Natural killer cell treated with Interleukin-12 subunit alpha and Interleukin-12 subunit beta and Interleukin-15 and Interleukin-18, amount 100 ng/mL, for 72 hours (primary cell): ENCODE data around the gene CASP8. TPM values are rescaled to one million over a fixed set of nuclear protein-coding genes. Genes with fewer than 3 reads are reported as not detected.

Experiments
- ATAC-seq, 2 donors: fragments of 150-1000 bp; cut with Tn5 transposase in 1 of 2; sonication (Bioruptor Pico), chemical (Tn5 transposase) in 1 of 2; 2 replicates each; pipeline ENCODE4 v1.10.0; 2021
- DNase-seq: peaks from one replicate; pipeline ENCODE4 v3.0.0; 2022; ENCODE audit warnings: low spot score
- H3K27ac Mint-ChIP-seq, 2 donors: 1 replicate in 1 of 2; 2 replicates in 1 of 2; pipeline ENCODE4 v1.8.0; 2022; ENCODE audit warnings: mixed read lengths in 2 of 2, mild to moderate bottlenecking in 1 of 2, moderate library complexity in 1 of 2
- H3K27me3 Mint-ChIP-seq, 2 donors: 1 replicate in 1 of 2; 2 replicates in 1 of 2; pipeline ENCODE4 v1.8.0; 2022; ENCODE audit warnings: mixed read lengths in 2 of 2
- H3K36me3 Mint-ChIP-seq: one replicate; pipeline ENCODE4 v1.8.0; 2022; ENCODE audit warnings: mixed read lengths
- H3K4me1 Mint-ChIP-seq, 2 donors: 1 replicate in 1 of 2; 2 replicates in 1 of 2; pipeline ENCODE4 v1.8.0; 2022; ENCODE audit warnings: low read depth in 2 of 2, mixed read lengths in 2 of 2, mild to moderate bottlenecking in 1 of 2
- H3K4me3 Mint-ChIP-seq: one replicate; pipeline ENCODE4 v1.8.0; 2022; ENCODE audit warnings: mixed read lengths
- H3K9me3 Mint-ChIP-seq: 2 replicates; pipeline ENCODE4 v1.8.0; 2022; ENCODE audit warnings: mixed read lengths
- total RNA-seq, 2 donors: library from RNA; stranded (reverse); gene quantifications; one replicate each; pipeline ENCODE4 v1.2.3, GENCODE V29; 2022

The CASP8 gene
- total RNA-seq, 2 donors from 2014 or later, result 76.8 to 83.7 TPM

DNA sequence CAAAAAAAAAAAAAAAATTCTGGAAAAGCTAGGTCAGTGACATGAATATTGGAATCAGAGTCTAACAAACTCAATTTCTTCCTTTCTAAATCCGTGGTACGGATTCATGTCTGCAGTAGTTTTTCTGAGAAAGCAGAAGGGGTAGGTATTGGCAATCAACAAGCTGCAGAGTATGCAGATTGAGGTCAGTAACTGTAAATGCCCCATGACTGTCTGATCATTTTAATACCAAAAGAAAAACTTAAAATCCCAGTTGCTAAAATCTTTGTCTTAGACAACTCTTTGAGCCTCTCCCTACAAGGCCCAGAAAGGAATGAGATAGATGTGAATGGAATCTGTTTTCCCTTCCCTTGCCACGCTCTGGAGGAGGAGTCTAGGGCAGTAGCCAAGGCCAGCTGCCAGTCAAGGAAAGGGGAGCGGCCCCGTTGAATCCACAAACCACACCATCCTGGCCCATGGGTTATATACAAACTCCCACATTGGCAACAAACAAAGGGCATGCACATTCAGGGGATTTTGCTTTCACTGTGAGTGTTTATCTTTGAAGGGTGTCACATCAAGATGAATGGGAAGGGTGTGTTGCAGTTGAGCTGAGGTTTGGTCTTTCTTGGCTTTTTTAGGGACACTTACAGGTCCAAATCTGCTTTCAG, 6.1 kb upstream of the CASP8 start:
- H3K4me3 Mint-ChIP-seq, result peak overlapping the region; percentile 68
- DNase-seq (no peak), ATAC-seq (peak; percentile 7 to 17)
- H3K4me1 Mint-ChIP-seq, result peaks cover 60 to 73% of the 10 kb centered on the region in 2 donors
- H3K27me3 Mint-ChIP-seq, result no peaks in the 10 kb centered on the region
- peaks cover 9% of the 10 kb centered on the region for H3K36me3 Mint-ChIP-seq
- peaks cover 6% of the 10 kb centered on the region for H3K9me3 Mint-ChIP-seq
- H3K27ac Mint-ChIP-seq, result peak overlapping the region; percentile 86 to 95

- H3K36me3 Mint-ChIP-seq, result no peaks in the 10 kb centered on the region
- peak overlapping the region; percentile 86 to 95 for H3K27ac Mint-ChIP-seq
- H3K27me3 Mint-ChIP-seq, result no peaks in the 10 kb centered on the region
- no peak overlapping the region for H3K4me3 Mint-ChIP-seq
- peaks cover 4% of the 10 kb centered on the region for H3K9me3 Mint-ChIP-seq
- DNase-seq (no peak), ATAC-seq (no peak)
- H3K4me1 Mint-ChIP-seq, result peaks cover 61 to 75% of the 10 kb centered on the region in 2 donors
These were observed 4.8 kb upstream of the CASP8 start for GRCh38 chr2:201255408-201256033.

- Mint-ChIP-seq H3K27ac (peak overlapping the region; percentile 93 to 98), H3K4me3 (peak overlapping the region; percentile 93), H3K9me3 (no peaks in the 10 kb centered on the region), H3K36me3 (no peaks in the 10 kb centered on the region), H3K4me1 (peaks cover 58 to 73% of the 10 kb centered on the region in 2 donors), H3K27me3 (no peaks in the 10 kb centered on the region)
- DNase-seq, result no peak
- no peak for ATAC-seq
These were observed 4.3 kb upstream of the CASP8 start for GRCh38 chr2:201256082-201256481.

GRCh38 chr2:201257381-201257955, 2.9 kb upstream of the CASP8 start:
- ATAC-seq (peak; percentile 55 to 64), DNase-seq (no peak)
- H3K36me3 Mint-ChIP-seq, result peaks cover 5% of the 10 kb centered on the region
- H3K4me1 Mint-ChIP-seq, result peaks cover 59 to 72% of the 10 kb centered on the region in 2 donors
- peak overlapping the region; percentile 93 for H3K4me3 Mint-ChIP-seq
- H3K27ac Mint-ChIP-seq, result peak overlapping the region; percentile 93 to 98
- no peaks in the 10 kb centered on the region for H3K9me3 Mint-ChIP-seq
- H3K27me3 Mint-ChIP-seq, result no peaks in the 10 kb centered on the region

DNA sequence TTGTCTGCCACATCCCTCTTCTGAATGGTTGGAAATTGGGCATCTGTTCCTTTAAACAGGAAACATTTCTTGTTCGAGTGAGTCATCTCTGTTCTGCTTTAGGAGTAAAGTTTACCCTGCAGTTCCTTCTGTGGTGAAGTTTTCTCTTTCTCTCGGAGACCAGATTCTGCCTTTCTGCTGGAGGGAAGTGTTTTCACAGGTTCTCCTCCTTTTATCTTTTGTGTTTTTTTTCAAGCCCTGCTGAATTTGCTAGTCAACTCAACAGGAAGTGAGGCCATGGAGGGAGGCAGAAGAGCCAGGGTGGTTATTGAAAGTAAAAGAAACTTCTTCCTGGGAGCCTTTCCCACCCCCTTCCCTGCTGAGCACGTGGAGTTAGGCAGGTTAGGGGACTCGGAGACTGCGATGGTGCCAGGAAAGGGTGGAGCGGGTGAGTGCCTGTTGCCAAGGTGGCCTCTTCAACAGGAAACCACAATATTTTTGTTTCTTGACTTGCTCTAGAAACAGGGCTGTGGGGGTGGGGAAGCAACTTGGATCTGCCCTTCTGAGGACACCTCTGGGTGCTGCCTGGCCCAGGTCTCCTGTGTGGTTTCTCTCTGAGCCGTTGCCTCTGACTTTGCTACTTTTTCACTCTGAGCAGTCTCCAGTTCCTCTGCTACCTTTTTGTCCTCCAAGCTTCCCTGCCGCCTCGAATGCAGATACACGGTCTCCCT, 2.2 kb upstream of the CASP8 start:
- ATAC-seq (peak; percentile 68 to 72), DNase-seq (peak; percentile 85)
- peak overlapping the region; percentile 93 to 98 for H3K27ac Mint-ChIP-seq
- H3K27me3 Mint-ChIP-seq, result no peaks in the 10 kb centered on the region
- peak overlapping the region; percentile 93 for H3K4me3 Mint-ChIP-seq
- no peaks in the 10 kb centered on the region for H3K9me3 Mint-ChIP-seq
- H3K4me1 Mint-ChIP-seq, result peaks cover 59 to 72% of the 10 kb centered on the region in 2 donors
- peaks cover 10% of the 10 kb centered on the region for H3K36me3 Mint-ChIP-seq

DNA sequence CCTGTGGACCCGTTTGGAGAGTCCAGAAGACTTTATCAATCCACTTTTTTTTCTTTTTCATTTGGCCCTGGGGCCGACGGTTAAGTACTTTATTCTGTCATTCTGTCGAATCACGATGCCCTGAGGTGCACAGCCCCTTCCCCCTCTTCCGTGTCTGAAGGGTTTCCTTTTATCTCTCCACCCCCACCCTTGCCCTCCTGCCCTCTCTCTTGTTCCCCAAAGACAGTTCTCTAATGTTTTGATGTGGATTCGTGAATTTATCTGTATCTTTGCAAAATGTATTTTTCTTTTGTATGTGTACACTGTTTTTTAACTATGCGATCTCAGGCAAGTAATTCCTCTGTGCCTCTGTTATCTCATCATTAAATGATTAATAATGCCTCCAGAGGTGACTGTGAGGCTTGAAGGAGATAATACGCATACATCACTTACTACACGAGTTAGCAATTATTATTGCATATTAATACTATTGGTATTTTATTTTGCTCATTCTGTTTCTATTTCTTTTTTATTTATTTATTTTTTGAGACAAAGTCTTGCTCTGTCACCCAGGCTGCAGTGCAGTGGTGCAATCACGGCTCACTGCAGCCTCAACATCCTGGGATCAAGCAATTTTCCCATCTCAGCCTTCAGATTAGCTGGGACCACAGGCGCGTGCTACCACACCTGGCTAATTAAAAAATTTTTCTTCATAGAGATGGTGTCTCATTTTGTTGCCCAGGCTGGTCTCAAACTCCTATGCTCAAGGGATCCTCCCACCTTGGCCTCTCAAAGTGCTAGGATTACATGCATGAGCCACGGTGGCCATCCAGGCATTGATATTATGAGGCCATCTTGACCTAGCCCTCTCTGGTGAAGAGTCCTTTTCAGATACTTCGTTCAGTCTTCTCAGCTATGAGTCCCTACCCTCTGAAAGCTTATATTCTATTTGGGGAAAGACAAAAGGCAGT, 1.4 kb upstream of the CASP8 start:
- no peaks in the 10 kb centered on the region for H3K9me3 Mint-ChIP-seq
- no peak for DNase-seq
- no peaks in the 10 kb centered on the region for H3K27me3 Mint-ChIP-seq
- ATAC-seq, result no peak
- peak overlapping the region; percentile 93 for H3K4me3 Mint-ChIP-seq
- H3K36me3 Mint-ChIP-seq, result peaks cover 10% of the 10 kb centered on the region
- H3K27ac Mint-ChIP-seq, result peak overlapping the region; percentile 93 to 98
- H3K4me1 Mint-ChIP-seq, result peaks cover 64 to 76% of the 10 kb centered on the region in 2 donors

- peaks cover 72 to 89% of the 10 kb centered on the region in 2 donors for H3K4me1 Mint-ChIP-seq
- no peaks in the 10 kb centered on the region for H3K27me3 Mint-ChIP-seq
- no peaks in the 10 kb centered on the region for H3K9me3 Mint-ChIP-seq
- H3K4me3 Mint-ChIP-seq, result peak overlapping the region; percentile 93
- peak overlapping the region; percentile 93 to 98 for H3K27ac Mint-ChIP-seq
- peak; percentile 62 for DNase-seq
- ATAC-seq, result no peak
- peaks cover 10% of the 10 kb centered on the region for H3K36me3 Mint-ChIP-seq
These were observed 1.1 kb downstream of the CASP8 start for GRCh38 chr2:201261471-201261870.

GRCh38 chr2:201261906-201262305, 1.6 kb downstream of the CASP8 start:
- no peak for ATAC-seq
- Mint-ChIP-seq H3K27ac (peak overlapping the region; percentile 93 to 98), H3K27me3 (no peaks in the 10 kb centered on the region), H3K4me1 (peaks cover 72 to 89% of the 10 kb centered on the region in 2 donors), H3K36me3 (peaks cover 10% of the 10 kb centered on the region), H3K4me3 (peak overlapping the region; percentile 93), H3K9me3 (no peaks in the 10 kb centered on the region)
- DNase-seq, result no peak

GRCh38 chr2:201262718-201263117, 2.4 kb downstream of the CASP8 start:
- Mint-ChIP-seq H3K36me3 (peaks cover 10% of the 10 kb centered on the region), H3K27ac (peak overlapping the region; percentile 93 to 98), H3K27me3 (no peaks in the 10 kb centered on the region), H3K4me3 (peak overlapping the region; percentile 85), H3K9me3 (no peaks in the 10 kb centered on the region), H3K4me1 (peaks cover 72 to 88% of the 10 kb centered on the region in 2 donors)
- peak in 1 of 2 donors; percentile 41 for ATAC-seq
- DNase-seq, result no peak

- H3K27ac Mint-ChIP-seq, result peak overlapping the region; percentile 93 to 98
- ATAC-seq, result peak in 1 of 2 donors; percentile 33
- H3K4me1 Mint-ChIP-seq, result peaks cover 68 to 82% of the 10 kb centered on the region in 2 donors
- no peaks in the 10 kb centered on the region for H3K9me3 Mint-ChIP-seq
- peak overlapping the region; percentile 85 for H3K4me3 Mint-ChIP-seq
- peaks cover 14% of the 10 kb centered on the region for H3K36me3 Mint-ChIP-seq
- no peaks in the 10 kb centered on the region for H3K27me3 Mint-ChIP-seq
- DNase-seq, result no peak
These were observed 3.4 kb downstream of the CASP8 start for GRCh38 chr2:201263779-201264178.

DNA sequence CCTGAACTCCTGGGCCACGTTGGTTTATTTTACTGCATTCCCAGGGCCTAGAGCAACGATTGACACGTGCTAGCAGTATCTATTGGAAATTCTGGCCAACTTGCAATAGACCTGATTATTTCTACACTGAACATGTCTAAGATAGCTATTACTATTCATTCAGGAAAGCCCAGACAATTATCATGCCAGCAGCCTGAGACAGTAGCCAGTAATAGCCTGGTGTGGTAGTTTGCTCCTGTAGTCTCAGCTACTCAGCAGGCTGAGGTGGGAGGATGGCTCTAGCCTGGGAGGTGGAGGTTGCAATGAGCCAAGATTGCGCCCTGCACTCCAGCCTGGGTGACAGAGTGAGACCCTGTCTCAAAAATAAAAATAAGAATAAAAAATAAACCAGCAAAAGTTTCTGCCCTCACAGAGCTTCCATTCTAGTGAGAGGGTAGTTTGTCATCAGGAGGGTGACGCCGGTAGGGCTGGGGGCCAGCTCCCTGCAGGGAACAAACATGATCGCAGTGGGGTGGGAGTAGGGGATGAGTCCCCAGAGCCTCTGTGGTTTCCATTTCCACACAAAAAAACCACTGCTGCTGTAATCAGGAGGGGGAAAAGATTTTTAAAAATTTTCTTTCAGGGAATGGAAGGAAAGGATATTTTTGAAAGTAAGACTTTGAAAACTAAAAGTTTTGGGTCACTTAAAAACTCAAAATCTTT, 4.3 kb downstream of the CASP8 start:
- peak overlapping the region; percentile 85 for H3K4me3 Mint-ChIP-seq
- ATAC-seq (no peak), DNase-seq (no peak)
- no peaks in the 10 kb centered on the region for H3K9me3 Mint-ChIP-seq
- peaks cover 18% of the 10 kb centered on the region for H3K36me3 Mint-ChIP-seq
- peak overlapping the region; percentile 93 to 98 for H3K27ac Mint-ChIP-seq
- H3K4me1 Mint-ChIP-seq, result peaks cover 71 to 78% of the 10 kb centered on the region in 2 donors
- H3K27me3 Mint-ChIP-seq, result no peaks in the 10 kb centered on the region

DNA sequence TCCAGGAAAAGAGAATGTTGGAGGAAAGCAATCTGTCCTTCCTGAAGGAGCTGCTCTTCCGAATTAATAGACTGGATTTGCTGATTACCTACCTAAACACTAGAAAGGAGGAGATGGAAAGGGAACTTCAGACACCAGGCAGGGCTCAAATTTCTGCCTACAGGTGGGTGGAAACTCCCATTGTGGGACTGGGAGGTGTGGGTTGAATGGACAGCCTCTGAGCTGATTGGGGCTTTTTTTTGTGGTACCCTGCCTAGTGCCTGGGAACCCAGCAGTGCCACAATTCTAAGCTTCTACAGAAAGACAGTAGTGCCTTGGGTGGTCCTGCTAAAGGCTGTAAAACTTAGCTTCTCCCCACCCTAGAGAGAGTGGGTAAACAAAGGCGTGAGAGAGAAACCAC, 6.3 kb downstream of the CASP8 start:
- Mint-ChIP-seq H3K27ac (peak overlapping the region; percentile 93 to 98), H3K4me3 (peak overlapping the region; percentile 85)

More for the DNA sequence above, 6.3 kb downstream of the CASP8 start:
- H3K27me3 Mint-ChIP-seq, result no peaks in the 10 kb centered on the region
- no peaks in the 10 kb centered on the region for H3K9me3 Mint-ChIP-seq
- peaks cover 22% of the 10 kb centered on the region for H3K36me3 Mint-ChIP-seq
- DNase-seq, result peak; percentile 50
- peaks cover 69 to 83% of the 10 kb centered on the region in 2 donors for H3K4me1 Mint-ChIP-seq
- ATAC-seq, result no peak
